ENCODE data around the gene PPP2R5C. TPM values are rescaled to one million over a fixed set of nuclear protein-coding genes. Genes with fewer than 3 reads are reported as not detected.

The PPP2R5C gene
- total and polyA plus RNA-seq, 3 donors from 2014 or later = 106 to 166 (median 126) TPM

DNA sequence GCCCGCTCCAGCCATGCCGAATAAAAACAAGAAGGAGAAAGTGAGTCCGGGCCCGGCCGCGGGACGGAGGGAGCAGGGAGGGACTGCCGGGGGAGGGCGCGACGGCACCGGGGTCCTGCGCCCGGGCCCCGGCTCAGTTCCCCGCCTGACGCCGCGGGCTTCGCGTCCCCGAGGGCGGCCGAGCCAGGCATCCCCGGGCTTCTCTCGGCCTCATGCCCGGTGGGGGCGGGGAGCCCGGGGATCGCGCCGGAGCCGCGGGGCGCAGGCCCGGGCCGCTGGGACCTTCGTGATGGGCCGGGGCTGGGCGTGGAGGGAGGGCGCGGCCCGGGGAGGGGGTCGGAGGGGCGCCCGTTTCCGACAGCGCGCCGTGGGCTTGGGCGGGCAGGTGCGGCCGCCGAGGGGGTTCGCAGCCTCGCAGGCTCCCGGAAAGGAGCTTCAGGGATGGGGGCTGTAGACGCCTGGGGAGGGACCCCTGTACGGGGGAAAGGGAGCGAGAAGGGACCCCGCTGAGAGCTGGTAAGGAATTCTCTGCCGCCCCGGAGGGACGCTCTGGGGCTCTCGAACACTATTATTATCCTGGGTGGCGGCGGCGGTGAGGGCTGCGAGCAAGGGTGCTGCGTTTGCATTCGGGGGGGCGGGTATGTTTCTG lies 496 bp downstream of the PPP2R5C start:
- Histone ChIP-seq H3K36me3 (ENCODE audit: low read depth, missing control alignments) (no peaks in the 10 kb centered on the region), H3K9me3 (no peaks in the 10 kb centered on the region), H3K27me3 (no peaks in the 10 kb centered on the region), H3K4me3 (peak overlapping the region; percentile 70 to 84), H3K4me1 (peaks cover 10% of the 10 kb centered on the region), H3K27ac (peak overlapping the region in 1 of 2 donors; percentile 79)
- WGBS, 2 donors = 0 to 2% methylated on average over 31 to 53 of the region's 72 CpGs
- TF ChIP-seq, protein P1, sequence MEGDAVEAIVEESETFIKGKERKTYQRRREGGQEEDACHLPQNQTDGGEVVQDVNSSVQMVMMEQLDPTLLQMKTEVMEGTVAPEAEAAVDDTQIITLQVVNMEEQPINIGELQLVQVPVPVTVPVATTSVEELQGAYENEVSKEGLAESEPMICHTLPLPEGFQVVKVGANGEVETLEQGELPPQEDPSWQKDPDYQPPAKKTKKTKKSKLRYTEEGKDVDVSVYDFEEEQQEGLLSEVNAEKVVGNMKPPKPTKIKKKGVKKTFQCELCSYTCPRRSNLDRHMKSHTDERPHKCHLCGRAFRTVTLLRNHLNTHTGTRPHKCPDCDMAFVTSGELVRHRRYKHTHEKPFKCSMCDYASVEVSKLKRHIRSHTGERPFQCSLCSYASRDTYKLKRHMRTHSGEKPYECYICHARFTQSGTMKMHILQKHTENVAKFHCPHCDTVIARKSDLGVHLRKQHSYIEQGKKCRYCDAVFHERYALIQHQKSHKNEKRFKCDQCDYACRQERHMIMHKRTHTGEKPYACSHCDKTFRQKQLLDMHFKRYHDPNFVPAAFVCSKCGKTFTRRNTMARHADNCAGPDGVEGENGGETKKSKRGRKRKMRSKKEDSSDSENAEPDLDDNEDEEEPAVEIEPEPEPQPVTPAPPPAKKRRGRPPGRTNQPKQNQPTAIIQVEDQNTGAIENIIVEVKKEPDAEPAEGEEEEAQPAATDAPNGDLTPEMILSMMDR (IDR thresholded peaks at IDR 0.05) = no peak
- no peak for TF ChIP-seq POLR2A (IDR thresholded peaks at IDR 0.05)
- peak; percentile 52 for DNase-seq
- intact Hi-C loops (cut with DNase I; ENCODE audit: low total_unique reads) = loop anchor here (10.0 kb wide), 1 partner anchor 203 kb away; the partner anchor contains the start of gene DYNC1H1

DNA sequence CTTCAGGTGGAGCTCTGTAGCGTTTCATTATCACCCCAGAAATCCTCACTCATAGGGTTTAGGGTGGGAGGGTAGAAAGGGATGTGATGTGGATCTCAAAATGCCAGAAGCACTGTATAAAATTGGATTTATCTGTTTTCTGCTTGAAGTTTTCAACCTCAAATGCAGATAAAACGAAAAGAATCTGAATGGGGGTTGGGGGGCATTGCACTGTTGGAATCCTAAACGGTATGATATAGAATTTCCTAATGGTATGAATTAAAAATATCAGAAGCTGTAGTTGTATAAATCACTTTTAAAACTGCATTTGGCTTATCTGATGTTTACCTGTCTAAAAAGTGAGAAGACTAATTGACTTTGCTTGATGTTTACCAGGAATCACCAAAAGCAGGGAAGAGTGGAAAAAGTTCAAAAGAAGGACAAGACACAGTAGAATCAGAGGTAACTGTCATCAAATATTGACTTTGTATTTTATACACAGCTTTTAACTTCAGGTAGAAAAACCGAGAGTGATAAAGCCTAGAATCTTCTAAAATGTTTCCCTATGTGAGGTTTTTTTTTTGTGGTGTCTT lies 1.1 kb downstream of the PPP2R5C start:
- WGBS, 2 donors = 13 to 24% methylated on average over 4 of the region's 4 CpGs

DNA sequence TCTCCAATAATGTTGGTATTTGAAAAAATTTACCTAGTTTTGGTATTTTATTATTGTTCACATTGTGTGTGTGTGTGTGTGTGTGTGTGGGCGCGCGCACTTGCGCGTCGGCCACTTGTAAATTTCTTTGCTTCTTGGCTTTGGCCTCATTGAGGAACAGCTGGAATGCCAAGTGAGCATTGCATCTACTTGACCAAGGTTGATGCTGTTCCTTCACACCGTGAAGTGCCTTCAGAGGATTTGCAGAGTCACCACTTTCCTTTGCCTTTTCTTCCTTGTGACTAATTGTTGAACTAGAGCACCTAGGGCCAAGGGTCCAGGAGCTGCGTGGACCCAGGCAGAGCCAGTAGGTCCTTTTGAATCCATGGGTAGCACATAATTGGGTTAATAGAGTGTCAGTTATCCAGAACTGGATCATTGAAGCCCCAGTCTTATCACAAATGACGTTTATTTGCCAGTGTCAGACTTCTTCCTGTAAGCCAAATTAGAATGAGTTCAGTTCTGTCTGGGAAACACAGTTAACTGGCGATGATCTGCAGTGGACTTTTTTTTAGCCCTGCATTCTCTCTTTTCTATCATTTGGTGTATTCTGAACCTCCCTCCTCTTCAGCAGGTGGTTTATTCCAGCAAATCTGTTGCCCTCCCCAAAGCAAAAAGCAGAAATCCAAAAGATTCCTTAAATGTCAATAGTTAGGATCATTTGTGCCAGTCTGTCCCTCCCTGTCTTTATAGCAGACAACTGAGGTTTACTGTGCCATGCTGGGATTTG lies 2.6 kb downstream of the PPP2R5C start:
- TF ChIP-seq, protein P1 (IDR thresholded peaks at IDR 0.05) = no peak
- TF ChIP-seq POLR2A (IDR thresholded peaks at IDR 0.05) = no peak
- Histone ChIP-seq H3K36me3 (ENCODE audit: low read depth, missing control alignments) (no peaks in the 10 kb centered on the region), H3K4me1 (peaks cover 9% of the 10 kb centered on the region), H3K27ac (no peak overlapping the region), H3K4me3 (no peak overlapping the region), H3K27me3 (no peaks in the 10 kb centered on the region), H3K9me3 (no peaks in the 10 kb centered on the region)
- intact Hi-C loops (cut with DNase I; ENCODE audit: low total_unique reads) = loop anchor here (10.0 kb wide), 1 partner anchor 201 kb away; the partner anchor contains the start of gene DYNC1H1
- WGBS, 2 donors = 89% methylated on average over 10 of the region's 10 CpGs
- DNase-seq = no peak

More for the DNA sequence above, 1.1 kb downstream of the PPP2R5C start:
- Histone ChIP-seq H3K36me3 (ENCODE audit: low read depth, missing control alignments) (no peaks in the 10 kb centered on the region), H3K4me3 (peak overlapping the region; percentile 70 to 84), H3K27me3 (no peaks in the 10 kb centered on the region), H3K27ac (peak overlapping the region in 1 of 2 donors; percentile 79), H3K9me3 (no peaks in the 10 kb centered on the region), H3K4me1 (peaks cover 10% of the 10 kb centered on the region)
- TF ChIP-seq, protein P1 (IDR thresholded peaks at IDR 0.05) = no peak
- no peak for TF ChIP-seq POLR2A (IDR thresholded peaks at IDR 0.05)
- no peak for DNase-seq
- intact Hi-C loops (cut with DNase I; ENCODE audit: low total_unique reads) = loop anchor here (10.0 kb wide), 1 partner anchor 202 kb away; the partner anchor contains the start of gene DYNC1H1

DNA sequence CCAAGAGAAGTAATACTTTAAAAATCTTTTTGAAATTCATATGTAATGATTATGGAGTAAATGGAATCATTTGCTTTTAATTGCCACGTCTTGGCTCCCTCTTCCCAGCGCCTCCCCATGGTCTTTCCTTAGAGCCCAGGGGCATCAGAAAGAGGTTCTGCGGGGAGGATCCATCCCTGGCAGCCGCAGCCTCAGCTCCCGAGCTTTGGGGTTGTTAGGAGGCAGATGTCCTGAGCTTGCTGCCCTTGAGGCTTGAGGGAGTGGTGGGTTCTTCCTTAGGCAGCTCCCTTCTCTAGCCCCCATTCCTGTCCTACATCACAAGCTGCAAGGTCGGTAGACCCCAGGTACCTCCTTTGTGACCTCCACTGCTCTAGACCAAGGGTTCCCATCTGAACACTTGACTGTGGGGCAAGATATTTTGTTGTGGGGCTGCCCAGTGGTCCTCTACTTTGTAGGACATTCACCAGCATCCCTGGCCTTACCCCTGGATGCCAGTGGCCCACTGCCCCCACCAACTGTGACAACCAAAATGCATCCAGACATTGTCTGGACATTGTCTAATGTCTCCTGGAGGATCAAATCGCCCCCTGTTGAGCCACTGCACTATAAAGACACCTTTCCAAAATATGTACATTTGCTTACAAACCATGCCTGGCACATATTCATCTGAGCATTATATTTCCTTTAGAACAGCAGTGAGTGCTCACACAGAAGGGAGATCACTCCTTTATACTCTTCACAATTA lies 6.3 kb downstream of the PPP2R5C start:
- H3K9me3 ChIP-seq = no peaks in the 10 kb centered on the region
- H3K4me3 ChIP-seq = no peak overlapping the region
- 87 to 89% methylated on average over 7 of the region's 7 CpGs for WGBS, 2 donors
- H3K27me3 ChIP-seq = no peaks in the 10 kb centered on the region
- peaks cover 7% of the 10 kb centered on the region for H3K4me1 ChIP-seq
- no peak for DNase-seq
- TF ChIP-seq, protein P1 (IDR thresholded peaks at IDR 0.05) = no peak
- H3K27ac ChIP-seq = no peak overlapping the region
- intact Hi-C loops (cut with DNase I; ENCODE audit: low total_unique reads) = loop anchor here (10.0 kb wide), 1 partner anchor 197 kb away; the partner anchor contains the start of gene DYNC1H1
- H3K36me3 ChIP-seq (ENCODE audit: low read depth, missing control alignments) = no peaks in the 10 kb centered on the region

Data from testis (tissue), 3 donors.